IMR-90 (cell line): ENCODE measurements around the gene FAM171A1. TPM values are rescaled to one million over a fixed set of nuclear protein-coding genes. Genes with fewer than 3 reads are reported as not detected.

Experiments
- ATAC-seq: fragments of 200-7000 bp; cut with Tn5 transposase; 2 replicates; pipeline ENCODE4 v1.9.1; 2020; ENCODE audit warnings: low read depth, mild to moderate bottlenecking, moderate library complexity
- BruUV-seq: library from RNA; stranded (reverse); fragments of 400-500 nt; replicated peaks from 2 replicates; lab custom pipeline; 2021; lab: Mats Ljungman, UMichigan
- CTCF ChIA-PET: fragments of 300-600 bp; formaldehyde crosslinking; extraction: SDS; loops from one replicate; lab custom pipeline; 2021; ENCODE audit warnings: antibody characterized with exemption; lab: Yijun Ruan, JAX
- POLR2A ChIA-PET: fragments of 300-600 bp; sonication (Branson Sonifier 250); formaldehyde crosslinking; loops from one replicate; lab custom pipeline; 2022; ENCODE audit warnings: antibody characterized with exemption; ENCODE audit not compliant: unreplicated experiment; lab: Charles Lee
- DNase-seq: peaks from one replicate; pipeline ENCODE4 v3.0.0; 2013
- H2AFZ ChIP-seq: replicated peaks from 2 replicates; pipeline ENCODE3; 2013; ENCODE audit warnings: low read length, mild to moderate bottlenecking; ENCODE audit not compliant: poor library complexity
- H2AK5ac ChIP-seq: 2 replicates; pipeline ENCODE4 v1.6.1; 2013; ENCODE audit warnings: low read depth, low read length, inconsistent platforms
- H2AK9ac ChIP-seq: replicated peaks from 2 replicates; pipeline ENCODE3; 2013; ENCODE audit warnings: mild to moderate bottlenecking, low read depth, low read length, moderate library complexity; ENCODE audit not compliant: poor library complexity
- H2BK120ac ChIP-seq: 2 replicates; pipeline ENCODE4 v1.6.1; 2013; ENCODE audit warnings: low read depth, low read length, inconsistent platforms
- H2BK15ac ChIP-seq: 3 replicates; pipeline ENCODE4 v1.6.1; 2013; ENCODE audit warnings: low read depth, low read length, inconsistent platforms
- H2BK20ac ChIP-seq: 2 replicates; pipeline ENCODE4 v1.6.1; 2013; ENCODE audit warnings: low read depth, mild to moderate bottlenecking, inconsistent platforms, low read length, moderate library complexity
- H2BK5ac ChIP-seq: 2 replicates; pipeline ENCODE4 v1.6.1; 2013; ENCODE audit warnings: mild to moderate bottlenecking, low read depth, low read length, inconsistent platforms; ENCODE audit not compliant: poor library complexity, severe bottlenecking
- H3K14ac ChIP-seq: replicated peaks from 2 replicates; pipeline ENCODE4 v1.6.1; 2013; ENCODE audit warnings: low read depth, low read length, inconsistent platforms
- H3K18ac ChIP-seq: 2 replicates; pipeline ENCODE4 v1.6.1; 2013; ENCODE audit warnings: low read depth, low read length, control low read depth
- H3K23ac ChIP-seq: 2 replicates; pipeline ENCODE4 v1.6.1; 2013; ENCODE audit warnings: low read depth, low read length, inconsistent platforms
- H3K27ac ChIP-seq: 2 replicates; pipeline ENCODE4 v1.5.1; 2013; ENCODE audit warnings: mild to moderate bottlenecking, control low read depth, low read length; ENCODE audit not compliant: insufficient read depth
- H3K27me3 ChIP-seq: 2 replicates; pipeline ENCODE4 v1.6.1; 2013; ENCODE audit warnings: low read length; ENCODE audit not compliant: control insufficient read depth, insufficient read depth
- H3K36me3 ChIP-seq: 2 replicates; pipeline ENCODE4 v1.6.1; 2013; ENCODE audit warnings: low read length, mixed read lengths; ENCODE audit not compliant: control insufficient read depth, insufficient read depth
- H3K4ac ChIP-seq: 2 replicates; pipeline ENCODE4 v1.6.1; 2013; ENCODE audit warnings: low read depth, low read length, inconsistent platforms
- H3K4me1 ChIP-seq: 2 replicates; pipeline ENCODE4 v1.6.1; 2013; ENCODE audit warnings: low read length, mixed read lengths; ENCODE audit not compliant: control insufficient read depth, insufficient read depth
- H3K4me2 ChIP-seq: 2 replicates; pipeline ENCODE4 v1.6.1; 2013; ENCODE audit warnings: low read depth, mild to moderate bottlenecking, control low read depth, low read length, moderate library complexity
- H3K4me3 ChIP-seq: 2 replicates; pipeline ENCODE4 v1.5.1; 2013; ENCODE audit warnings: low read depth, mild to moderate bottlenecking, control low read depth, low read length, moderate library complexity; ENCODE audit not compliant: insufficient read depth
- H3K56ac ChIP-seq: 2 replicates; pipeline ENCODE4 v1.6.1; 2013; ENCODE audit warnings: low read length, inconsistent platforms; ENCODE audit not compliant: insufficient read depth; ENCODE audit errors: extremely low read depth
- H3K79me1 ChIP-seq, 2 experiments: 2 replicates each; pipeline ENCODE4 v1.6.1; 2013; ENCODE audit warnings: low read length in 2 of 2, inconsistent platforms in 1 of 2, low read depth in 1 of 2
- H3K9ac ChIP-seq: 2 replicates; pipeline ENCODE4 v1.6.1; 2013; ENCODE audit warnings: low read depth, low read length, control low read depth
- H3K9me1 ChIP-seq: 2 replicates; pipeline ENCODE4 v1.6.1; 2013; ENCODE audit warnings: low read length, inconsistent platforms; ENCODE audit not compliant: insufficient read depth
- H3K9me3 ChIP-seq: 2 replicates; pipeline ENCODE4 v1.6.1; 2013; ENCODE audit warnings: low read length; ENCODE audit not compliant: control insufficient read depth, insufficient read depth
- H4K20me1 ChIP-seq: 2 replicates; pipeline ENCODE4 v1.6.1; 2013; ENCODE audit warnings: low read length, inconsistent platforms; ENCODE audit not compliant: insufficient read depth
- H4K5ac ChIP-seq: 2 replicates; pipeline ENCODE4 v1.6.1; 2013; ENCODE audit warnings: mild to moderate bottlenecking, low read depth, low read length, control low read depth
- H4K8ac ChIP-seq, 2 experiments: 2 replicates each; pipeline ENCODE4 v1.6.1; 2013; ENCODE audit warnings: low read depth in 2 of 2, low read length in 2 of 2, control low read depth in 1 of 2, inconsistent platforms in 1 of 2
- H4K91ac ChIP-seq: 2 replicates; pipeline ENCODE4 v1.6.1; 2013; ENCODE audit warnings: low read depth, low read length, inconsistent platforms; ENCODE audit not compliant: insufficient read depth
- BHLHE40 ChIP-seq: fragments of 150-350 bp; IDR thresholded peaks from 2 replicates; pipeline ENCODE4 v1.6.1; 2016; ENCODE audit warnings: mild to moderate bottlenecking, low read depth, low read length
- CHD1 ChIP-seq: IDR thresholded peaks from 2 replicates; pipeline ENCODE4 v1.6.1; 2012; ENCODE audit warnings: low read depth, low read length, improper control_type of control experiment
- CTCF ChIP-seq: conservative IDR thresholded peaks from 2 replicates; pipeline ENCODE4 v1.5.1; 2012; ENCODE audit warnings: mild to moderate bottlenecking, low read depth, low read length, improper control_type of control experiment
- ELK1 ChIP-seq: fragments of 150-350 bp; IDR thresholded peaks from 2 replicates; pipeline ENCODE4 v1.6.1; 2016; ENCODE audit warnings: low read depth, mild to moderate bottlenecking, low read length, moderate library complexity, borderline replicate concordance
- FOS ChIP-seq: fragments of 150-350 bp; IDR thresholded peaks from 2 replicates; pipeline ENCODE4 v1.6.1; 2016; ENCODE audit warnings: low read depth, low read length
- MXI1 ChIP-seq: IDR thresholded peaks from 2 replicates; pipeline ENCODE4 v1.6.1; 2012; ENCODE audit warnings: low read depth, mild to moderate bottlenecking, low read length, moderate library complexity, borderline replicate concordance
- NFE2L2 ChIP-seq: fragments of 150-350 bp; IDR thresholded peaks from 2 replicates; pipeline ENCODE4 v1.6.1; 2016; ENCODE audit warnings: low read depth, mild to moderate bottlenecking, low read length
- POLR2A ChIP-seq: IDR thresholded peaks from 2 replicates; pipeline ENCODE4 v1.6.1; 2012; ENCODE audit warnings: mild to moderate bottlenecking, low read depth, low read length
- RAD21 ChIP-seq: IDR thresholded peaks from 2 replicates; pipeline ENCODE4 v1.6.1; 2012; ENCODE audit warnings: low read length, improper control_type of control experiment
- RCOR1 ChIP-seq: IDR thresholded peaks from 2 replicates; pipeline ENCODE4 v1.6.1; 2012; ENCODE audit warnings: mild to moderate bottlenecking, low read length, improper control_type of control experiment; ENCODE audit not compliant: insufficient replicate concordance
- SMC3 ChIP-seq: fragments of 150-350 bp; IDR thresholded peaks from 2 replicates; pipeline ENCODE4 v1.6.1; 2016; ENCODE audit warnings: low read depth, mild to moderate bottlenecking, antibody characterized with exemption, low read length, moderate library complexity
- USF2 ChIP-seq: fragments of 150-350 bp; IDR thresholded peaks from 2 replicates; pipeline ENCODE4 v1.6.1; 2017; ENCODE audit warnings: mild to moderate bottlenecking, antibody characterized with exemption, low read length, low read depth
- WGBS, 2 experiments: methylation state at CpG; one replicate each; pipeline versions ENCODE4 v1.1.5 to v1.1.7; 2013; ENCODE audit warnings: missing lambda C conversion rate in 2 of 2; ENCODE audit not compliant: insufficient read length in 1 of 2; ENCODE audit errors: extremely low coverage in 2 of 2; 5-methylcytosine and 5-hydroxymethylcytosine counted together
- dilution Hi-C: fragments of 300-500 bp; cut with HindIII; formaldehyde crosslinking; loops from one replicate; pipeline ENCODE4 v1.14.3; 2018; ENCODE audit warnings: low sequenced_read_pairs; ENCODE audit not compliant: unreplicated experiment
- in situ Hi-C: fragments of 300-500 bp; cut with MboI; formaldehyde crosslinking; loops from 3 replicates; pipeline ENCODE4 v1.14.3; 2019; ENCODE audit warnings: low sequenced_read_pairs, inconsistent platforms, mixed read lengths
- intact Hi-C: fragments of 100-400 bp; cut with micrococcal nuclease; formaldehyde crosslinking; loops from 2 replicates; pipeline ENCODE4 v1.10.0; 2022
- polyA plus RNA-seq, 3 experiments: library from polyadenylated mRNA; depleted of rRNA; stranded (reverse); fragments of >200 nt; gene quantifications; 2 replicates each; pipeline ENCODE4 v1.2.3, GENCODE V29; 2012; ENCODE audit warnings: low replicate concordance in 1 of 3
- total RNA-seq: library from RNA; depleted of rRNA; stranded (reverse); fragments of >200 nt; gene quantifications from 2 replicates; pipeline ENCODE4 v1.2.3, GENCODE V29; 2012

Gene FAM171A1
- total and polyA plus RNA-seq, 2 of the 4 experiments (the other 2 are of a cell fraction): 20.3 to 30.6 TPM

- H3K4me2 ChIP-seq: no peak overlapping the region
- in situ Hi-C loops: no loop called here
- DNase-seq (no peak), ATAC-seq (no peak)
- no peak overlapping the region for H3K27ac ChIP-seq
- no peak overlapping the region for H2BK5ac ChIP-seq
- no peak overlapping the region for H3K4me3 ChIP-seq
- dilution Hi-C loops: no loop called here
- H3K9ac ChIP-seq: no peak overlapping the region
- ChIA-PET POLR2A (interaction anchor here (0.6 kb wide), 1 partner anchor 242 kb away, joined by 3 read pairs; no protein-coding TSS in a partner anchor), CTCF (no interaction called here)
- no peak overlapping the region for H2AFZ ChIP-seq
- H3K56ac ChIP-seq: no peak overlapping the region
- H3K4me1 ChIP-seq: no peaks in the 10 kb centered on the region
- H4K8ac ChIP-seq: no peak overlapping the region
- no peak overlapping the region for H3K4ac ChIP-seq
- no peaks in the 10 kb centered on the region for H4K20me1 ChIP-seq
- H3K14ac ChIP-seq: no peak overlapping the region
- TF ChIP-seq FOS (no peak), SMC3 (no peak), BHLHE40 (no peak), ELK1 (no peak), RAD21 (no peak), CHD1 (no peak), NFE2L2 (no peak), MXI1 (no peak), CTCF (no peak), POLR2A (no peak), RCOR1 (no peak), USF2 (no peak)
- H3K79me1 ChIP-seq: no peaks in the 10 kb centered on the region
- H2BK15ac ChIP-seq: no peak overlapping the region
- H3K27me3 ChIP-seq: no peaks in the 10 kb centered on the region
- no TSS peak for BruUV-seq
- H3K9me3 ChIP-seq: no peaks in the 10 kb centered on the region
- H3K36me3 ChIP-seq: peaks cover 8% of the 10 kb centered on the region
- H3K18ac ChIP-seq: no peak overlapping the region
- WGBS, 2 experiments: no CpG with 5 or more reads among the region's 4 CpGs
- H3K9me1 ChIP-seq: peaks cover 5% of the 10 kb centered on the region; the same call in 1 of the 2 replicates
- H4K91ac ChIP-seq: no peak overlapping the region
- intact Hi-C loops: no loop called here
- H2BK20ac ChIP-seq: no peak overlapping the region
- no peak overlapping the region for H2AK5ac ChIP-seq
- no peak overlapping the region for H3K23ac ChIP-seq
- H2AK9ac ChIP-seq: no peak overlapping the region
- no peak overlapping the region for H2BK120ac ChIP-seq
- H4K5ac ChIP-seq: no peak overlapping the region
Observed at GRCh38 chr10:15279236-15279635, 91.9 kb downstream of the FAM171A1 start.
